HepG2 (cell line): ENCODE data around the gene NTSR2.

ENCODE experiments used
- ETS1 ChIP-seq: sonication (generic); formaldehyde crosslinking; IDR thresholded peaks from 2 replicates; pipeline ENCODE4 v1.4.0; 2020; ENCODE audit warnings: missing genetic modification reagents
- MIER2 ChIP-seq: IDR thresholded peaks from 2 replicates; pipeline ENCODE4 v1.6.1; 2016; ENCODE audit warnings: missing biosample characterization, missing genetic modification reagents

GRCh38 chr2:11622611-11623010 lies 47.4 kb downstream of the NTSR2 start:
- TF ChIP-seq ETS1 (no peak), MIER2 (CRISPR knock-in tag) (no peak)
